ENCODE measurements around the gene ELN. TPM values are rescaled to one million over a fixed set of nuclear protein-coding genes. Genes with fewer than 3 reads are reported as not detected.
A peak's percentile ranks its signal among the peaks of the same experiment; 100 is the strongest.
"Not testable (repeated sequence)": the region's sequence is repeated elsewhere in the genome, so short reads cannot be mapped to it uniquely, and the experiment has no call there.

ELN gene
- total RNA-seq, 1 donor from 2014 or later: 15.5 TPM

DNA sequence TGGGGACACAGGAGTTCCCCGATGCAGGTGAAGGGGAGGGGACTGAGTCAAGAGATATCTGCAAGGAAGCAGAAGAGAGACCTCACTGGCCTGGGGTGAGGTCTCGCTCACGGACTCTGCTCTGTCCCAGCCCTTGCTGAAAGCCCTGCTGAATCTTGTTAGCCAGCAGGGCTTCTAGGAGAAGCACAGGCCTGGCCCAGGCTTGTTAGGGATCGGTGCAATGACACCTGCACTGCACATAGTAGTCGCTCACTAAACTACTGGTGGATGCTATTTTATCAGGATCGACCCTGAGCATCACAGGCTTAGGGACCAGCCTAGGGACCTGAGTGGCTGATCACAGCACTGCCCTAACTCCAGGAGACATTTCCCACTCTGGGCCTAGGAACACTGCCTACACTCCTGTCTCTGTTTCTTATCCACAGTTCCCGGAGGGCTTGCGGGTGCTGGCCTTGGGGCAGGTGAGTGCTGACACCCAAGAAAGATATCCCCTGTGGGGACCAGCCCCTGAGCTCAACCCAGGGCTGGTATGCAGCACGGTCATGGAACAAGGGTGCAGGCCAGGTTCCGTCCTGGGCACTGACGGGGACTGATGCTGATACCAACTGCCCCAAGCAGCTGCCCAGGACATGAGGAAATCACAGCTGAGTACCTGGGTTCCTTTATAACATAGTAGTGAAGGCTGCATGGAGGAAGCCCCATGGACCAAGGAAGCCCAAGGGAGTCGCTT lies 13.0 kb downstream of the ELN start:
- no peak for DNase-seq (ENCODE audit: low read depth in 2 of 2)

DNA sequence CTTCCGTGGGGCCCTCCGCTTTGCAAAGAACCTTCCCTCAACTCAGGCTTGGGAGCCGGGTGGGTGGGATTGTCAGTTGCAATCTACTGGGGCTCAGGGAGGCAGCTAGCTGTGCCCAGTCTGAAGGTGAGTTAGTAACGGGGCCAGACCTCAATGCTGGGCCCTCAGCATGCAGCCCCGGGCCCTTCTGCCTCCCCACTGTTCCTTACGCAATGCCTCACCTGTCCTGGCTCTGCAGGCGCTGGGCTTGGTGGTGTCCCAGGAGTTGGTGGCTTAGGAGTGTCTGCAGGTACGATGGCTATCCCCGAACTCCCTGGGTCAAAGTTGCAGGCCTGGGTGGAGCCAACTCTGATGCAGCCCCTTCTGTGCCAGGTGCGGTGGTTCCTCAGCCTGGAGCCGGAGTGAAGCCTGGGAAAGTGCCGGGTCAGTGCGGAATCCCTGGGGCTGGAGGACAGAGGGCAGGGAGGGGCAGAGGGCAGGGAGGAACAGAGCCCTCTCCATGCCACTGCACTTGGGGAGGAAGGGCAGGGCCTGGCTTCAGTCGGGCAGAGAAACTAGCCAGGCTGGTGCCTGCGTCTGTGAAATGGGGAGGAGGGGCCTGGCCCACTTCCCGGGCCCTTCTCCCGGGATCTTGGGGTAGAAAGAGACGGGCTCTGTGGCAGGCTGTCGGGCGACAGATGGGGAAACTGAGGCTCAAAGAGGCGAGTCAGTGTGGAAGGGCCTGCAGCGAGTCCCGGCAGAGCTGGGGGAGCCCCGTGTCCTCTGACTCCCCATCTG lies 15.0 kb downstream of the ELN start:
- no peak for DNase-seq (ENCODE audit: low read depth in 2 of 2)

DNA sequence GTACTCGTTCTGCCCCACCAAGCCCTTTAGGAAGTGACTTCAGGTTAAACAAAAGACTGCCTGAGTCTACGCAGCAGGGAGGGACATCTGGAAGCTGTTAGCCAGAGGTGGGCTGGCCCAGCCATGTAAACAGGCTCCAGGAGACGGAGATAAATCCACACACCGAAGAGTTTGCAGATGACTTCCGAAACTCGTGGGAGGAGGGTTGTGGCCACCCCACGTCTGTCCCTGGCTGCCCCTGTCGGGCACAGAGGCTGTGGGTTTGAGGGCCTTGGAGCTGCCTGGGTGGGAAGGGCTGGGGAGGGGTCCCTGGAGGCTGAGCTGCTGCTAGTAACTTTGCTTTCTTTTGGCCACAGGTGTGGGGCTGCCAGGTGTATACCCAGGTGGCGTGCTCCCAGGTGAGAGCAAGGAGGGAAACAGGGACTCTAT lies 15.6 kb downstream of the ELN start:
- DNase-seq (ENCODE audit: low read depth in 2 of 2): no peak

DNA sequence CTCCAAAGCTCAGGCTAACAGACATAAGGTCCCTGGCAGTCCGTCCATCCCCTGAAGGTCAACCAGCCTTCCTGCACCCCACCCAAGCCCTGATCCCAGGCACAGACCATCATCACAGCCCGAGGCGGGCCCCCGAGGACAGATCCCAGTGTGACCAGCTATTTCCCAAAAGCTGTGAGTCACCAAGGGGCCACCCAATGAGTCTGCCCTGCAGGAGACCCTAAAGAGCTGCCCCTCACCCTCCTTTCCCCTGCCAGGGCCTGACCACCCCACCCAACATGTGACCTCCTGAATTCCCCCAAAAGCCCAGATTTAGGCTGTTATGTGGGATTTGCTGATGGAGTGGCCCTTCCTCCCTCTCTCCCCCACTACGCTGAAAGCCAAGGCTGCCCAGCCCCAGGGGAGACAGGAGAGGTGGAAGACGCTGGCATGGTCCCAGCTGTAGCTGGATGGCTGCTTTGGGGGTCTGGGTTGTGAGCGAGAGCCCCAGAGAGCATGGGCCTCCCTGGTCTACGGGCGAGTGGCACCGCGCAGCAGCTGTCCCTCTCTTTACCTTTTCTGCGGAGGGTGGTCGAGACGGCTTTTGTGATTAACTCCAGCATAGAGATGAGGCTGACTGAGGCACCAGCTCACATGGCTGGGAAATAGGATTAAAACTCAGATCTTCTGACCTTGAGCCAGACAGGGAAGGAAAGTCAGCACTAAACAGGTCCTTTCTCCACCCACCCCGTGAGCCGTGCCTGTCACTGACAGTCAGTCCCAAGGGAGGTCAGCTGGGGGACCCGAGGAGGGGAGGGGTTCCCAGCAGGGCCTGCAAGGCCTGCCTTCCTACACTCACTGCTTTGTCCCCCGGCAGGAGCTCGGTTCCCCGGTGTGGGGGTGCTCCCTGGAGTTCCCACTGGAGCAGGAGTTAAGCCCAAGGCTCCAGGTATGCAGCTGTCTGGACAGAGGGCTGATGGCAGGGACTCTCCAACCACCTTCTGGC lies 16.7 kb downstream of the ELN start:
- DNase-seq (ENCODE audit: low read depth in 2 of 2): no peak

DNA sequence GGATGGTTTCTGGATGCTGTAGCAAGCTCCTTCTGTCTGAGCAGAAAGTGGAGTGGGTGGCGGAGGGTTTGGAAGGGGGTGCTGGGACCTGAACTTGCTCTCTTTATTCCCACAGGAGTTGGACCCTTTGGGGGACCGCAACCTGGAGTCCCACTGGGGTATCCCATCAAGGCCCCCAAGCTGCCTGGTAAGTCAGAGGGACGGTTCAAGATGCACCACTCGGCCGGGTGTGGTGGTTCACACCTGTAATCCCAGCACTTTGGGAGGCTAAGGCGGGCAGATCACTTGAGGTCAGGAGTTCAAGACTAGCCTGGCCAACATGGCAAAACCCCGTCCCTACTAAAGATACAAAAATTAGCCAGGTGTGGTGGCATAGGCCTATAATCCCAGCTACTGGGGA lies 18.6 kb downstream of the ELN start:
- not testable (repeated sequence) for DNase-seq (ENCODE audit: low read depth in 2 of 2)

DNA sequence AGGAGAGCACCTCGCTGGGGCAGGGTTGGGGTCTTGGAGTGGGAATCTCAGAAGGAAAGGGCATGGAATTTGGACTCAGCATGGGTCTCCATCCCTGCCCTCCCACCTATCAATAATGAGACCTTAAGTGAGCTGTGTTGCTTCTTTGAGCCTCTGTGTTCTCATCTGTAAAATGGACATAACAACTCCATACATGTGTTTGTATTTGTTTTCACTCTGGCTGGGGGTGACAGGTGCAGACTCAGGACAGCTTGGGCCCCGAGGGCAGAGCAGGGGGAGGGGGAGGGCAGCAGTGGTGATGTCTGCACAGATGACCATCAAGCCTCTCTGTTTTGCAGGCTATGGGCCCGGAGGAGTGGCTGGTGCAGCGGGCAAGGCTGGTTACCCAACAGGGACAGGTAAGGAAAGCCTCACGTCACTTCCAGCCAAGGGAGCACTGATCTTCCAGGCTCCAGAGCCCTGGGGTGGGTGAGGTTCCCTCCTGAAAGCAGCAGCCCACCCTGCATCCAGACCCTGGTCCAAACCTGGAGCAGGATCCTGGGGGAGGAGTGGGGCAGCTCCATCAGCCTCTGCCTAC lies 19.9 kb downstream of the ELN start:
- DNase-seq (ENCODE audit: low read depth in 2 of 2): no peak

DNA sequence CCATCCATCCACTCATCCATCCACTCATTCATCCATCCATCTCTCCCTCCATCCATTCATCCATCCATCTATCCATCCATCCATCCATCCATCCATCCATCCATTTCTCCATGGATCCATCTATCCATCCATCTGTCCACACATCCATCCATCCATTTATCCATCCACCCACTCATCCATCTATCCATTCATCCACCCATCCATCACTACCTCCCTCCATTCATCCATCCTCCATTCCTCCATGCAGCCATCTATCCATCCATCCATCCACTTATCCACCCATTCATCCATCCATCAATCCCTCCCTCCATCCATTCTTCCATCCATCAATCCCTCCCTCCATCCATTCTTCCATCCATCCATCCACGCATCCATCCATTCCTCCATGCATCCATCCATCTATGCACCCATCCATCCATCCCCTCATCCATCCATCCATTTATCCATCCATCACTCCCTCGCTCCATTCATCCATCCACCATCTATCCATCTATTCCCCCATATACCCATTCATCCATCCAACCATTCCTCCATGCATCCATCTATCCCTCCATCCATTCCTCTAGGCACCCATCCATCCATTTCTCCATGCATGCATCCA lies 21.1 kb downstream of the ELN start:
- DNase-seq (ENCODE audit: low read depth in 2 of 2): no peak

DNA sequence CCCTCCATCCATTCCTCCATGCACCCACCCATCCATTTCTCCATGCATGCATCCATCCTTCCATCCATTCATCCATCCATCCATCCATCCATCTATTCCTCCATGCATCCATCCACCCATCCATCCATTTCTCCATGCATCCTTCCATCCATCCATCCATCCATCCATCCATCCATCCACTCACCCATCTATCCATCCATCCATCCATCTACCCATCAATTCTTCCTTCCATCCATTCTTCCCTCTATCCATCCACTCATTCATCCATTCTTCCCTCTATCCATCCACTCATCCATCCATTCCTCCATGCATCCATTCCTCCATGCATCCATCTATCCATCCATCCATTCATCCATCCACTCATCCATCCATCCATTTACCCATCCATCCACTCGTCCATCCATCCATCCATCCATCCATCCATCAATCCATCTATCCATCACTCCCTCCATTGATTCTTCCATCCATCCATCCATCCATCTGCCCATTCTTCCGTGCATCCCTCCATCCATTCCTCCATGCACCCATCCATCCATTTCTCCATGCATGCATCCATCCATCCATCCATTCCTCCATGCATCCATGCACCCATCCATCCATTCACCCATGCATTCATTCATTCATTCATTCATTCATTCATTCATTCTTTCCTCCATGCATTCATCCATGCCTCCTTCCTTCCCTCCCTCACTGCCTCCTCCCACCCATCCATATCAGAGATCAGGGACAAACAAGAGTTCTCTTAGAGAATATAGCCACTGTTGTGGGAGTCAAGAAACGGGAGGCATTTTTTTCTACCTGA lies 22.2 kb downstream of the ELN start:
- no peak for DNase-seq (ENCODE audit: low read depth in 2 of 2)

DNA sequence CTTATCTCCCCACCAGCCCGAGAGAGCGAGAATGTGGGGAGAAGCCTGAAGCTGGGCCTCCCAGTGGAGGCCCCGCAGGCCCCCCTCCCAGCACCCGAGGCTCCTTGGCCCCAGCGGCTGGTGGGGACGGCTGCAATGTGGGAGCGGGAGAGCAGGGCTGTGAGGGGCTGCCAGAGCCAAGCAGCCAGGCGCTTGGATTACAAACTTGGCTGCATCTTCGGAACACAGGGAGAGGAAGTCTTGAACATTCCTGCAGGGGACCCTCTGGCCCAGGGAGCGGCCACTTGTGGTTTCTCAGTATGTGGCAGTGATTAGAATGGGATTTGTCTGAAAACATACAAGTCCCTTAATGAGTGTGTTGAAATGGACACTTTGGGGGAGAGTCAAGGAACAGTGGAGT lies 23.2 kb downstream of the ELN start:
- no peak for DNase-seq (ENCODE audit: low read depth in 2 of 2)

DNA sequence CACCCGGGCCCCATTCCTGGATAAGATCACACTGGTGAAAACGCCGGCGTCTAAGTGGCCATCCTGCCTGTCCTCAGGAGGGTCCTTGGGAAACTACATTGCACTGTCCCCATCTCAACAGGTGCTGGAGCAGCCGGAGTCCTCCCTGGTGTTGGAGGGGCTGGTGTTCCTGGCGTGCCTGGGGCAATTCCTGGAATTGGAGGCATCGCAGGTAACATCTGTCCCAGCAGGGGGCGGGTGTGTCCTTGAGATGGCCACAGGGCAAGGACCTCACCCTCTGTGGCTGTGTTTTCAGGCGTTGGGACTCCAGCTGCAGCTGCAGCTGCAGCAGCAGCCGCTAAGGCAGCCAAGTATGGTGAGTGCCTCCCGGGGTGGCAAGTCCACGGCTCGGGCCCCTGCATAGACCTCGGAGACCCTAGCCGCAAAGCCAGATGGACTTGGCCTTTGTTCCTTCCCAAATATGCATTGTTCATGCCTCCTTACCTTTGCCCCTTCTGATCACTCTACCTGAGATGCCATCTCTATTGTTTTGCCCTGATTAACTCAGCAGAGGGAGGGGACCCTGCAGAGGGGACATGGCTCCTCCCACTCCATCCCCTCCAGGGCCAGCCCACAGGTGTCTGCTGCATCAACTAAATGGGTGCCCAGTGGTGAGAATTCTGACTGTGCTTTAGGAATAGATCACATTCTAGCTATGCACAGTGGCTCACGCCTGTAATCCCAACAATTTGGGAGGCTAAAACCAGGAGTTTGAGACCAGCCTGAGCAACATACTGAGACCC lies 23.8 kb downstream of the ELN start:
- DNase-seq (ENCODE audit: low read depth in 2 of 2): peak; percentile 24 to 32

DNA sequence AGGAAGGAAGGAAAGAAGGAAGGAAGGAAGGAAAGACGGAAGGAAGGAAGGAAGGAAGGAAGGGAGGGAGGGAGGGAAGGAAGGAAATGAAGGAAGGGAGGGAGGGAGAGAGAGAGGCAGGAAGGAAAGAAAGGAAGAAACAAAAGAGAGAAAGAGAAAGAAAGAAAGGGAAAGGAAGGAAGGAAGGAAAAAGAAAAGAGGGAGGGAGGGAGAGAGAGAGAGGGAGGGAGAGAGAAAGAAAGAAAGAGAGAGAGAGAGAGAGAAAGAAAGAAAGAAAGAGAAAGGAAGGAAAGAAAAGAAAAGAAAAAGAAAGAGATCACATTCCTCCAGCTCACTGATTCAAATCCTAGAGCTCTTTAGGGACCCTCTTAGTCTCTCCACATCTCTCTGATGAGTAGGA lies 24.7 kb downstream of the ELN start:
- DNase-seq (ENCODE audit: low read depth in 2 of 2): no peak

DNA sequence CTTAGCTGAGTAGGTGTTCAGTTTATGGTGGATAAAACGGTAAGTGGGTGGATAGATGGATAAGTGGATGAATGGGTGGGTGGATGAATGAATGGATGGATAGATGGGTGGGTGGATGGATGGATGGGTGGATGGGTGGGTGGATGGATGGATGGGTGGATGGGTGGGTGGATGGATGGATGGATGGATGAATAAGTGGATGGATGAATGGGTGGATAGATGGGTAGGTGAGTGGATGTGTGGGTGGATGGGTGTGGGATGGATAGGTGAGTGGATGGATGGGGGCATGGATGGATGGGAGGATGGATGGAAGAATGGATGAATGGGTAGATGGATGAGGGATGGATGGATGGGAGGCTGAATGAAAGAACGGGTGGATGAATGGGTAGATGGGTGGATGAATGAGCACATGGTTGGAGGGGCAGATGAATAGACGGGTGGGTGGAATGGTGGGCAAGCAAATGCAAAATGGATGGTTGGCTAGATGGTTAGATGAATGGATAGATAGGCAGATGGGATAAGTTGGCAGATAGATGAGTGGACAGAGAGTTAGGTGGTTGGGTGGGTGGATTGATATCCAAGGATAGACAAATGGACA lies 25.7 kb downstream of the ELN start:
- DNase-seq (ENCODE audit: low read depth in 2 of 2): no peak

DNA sequence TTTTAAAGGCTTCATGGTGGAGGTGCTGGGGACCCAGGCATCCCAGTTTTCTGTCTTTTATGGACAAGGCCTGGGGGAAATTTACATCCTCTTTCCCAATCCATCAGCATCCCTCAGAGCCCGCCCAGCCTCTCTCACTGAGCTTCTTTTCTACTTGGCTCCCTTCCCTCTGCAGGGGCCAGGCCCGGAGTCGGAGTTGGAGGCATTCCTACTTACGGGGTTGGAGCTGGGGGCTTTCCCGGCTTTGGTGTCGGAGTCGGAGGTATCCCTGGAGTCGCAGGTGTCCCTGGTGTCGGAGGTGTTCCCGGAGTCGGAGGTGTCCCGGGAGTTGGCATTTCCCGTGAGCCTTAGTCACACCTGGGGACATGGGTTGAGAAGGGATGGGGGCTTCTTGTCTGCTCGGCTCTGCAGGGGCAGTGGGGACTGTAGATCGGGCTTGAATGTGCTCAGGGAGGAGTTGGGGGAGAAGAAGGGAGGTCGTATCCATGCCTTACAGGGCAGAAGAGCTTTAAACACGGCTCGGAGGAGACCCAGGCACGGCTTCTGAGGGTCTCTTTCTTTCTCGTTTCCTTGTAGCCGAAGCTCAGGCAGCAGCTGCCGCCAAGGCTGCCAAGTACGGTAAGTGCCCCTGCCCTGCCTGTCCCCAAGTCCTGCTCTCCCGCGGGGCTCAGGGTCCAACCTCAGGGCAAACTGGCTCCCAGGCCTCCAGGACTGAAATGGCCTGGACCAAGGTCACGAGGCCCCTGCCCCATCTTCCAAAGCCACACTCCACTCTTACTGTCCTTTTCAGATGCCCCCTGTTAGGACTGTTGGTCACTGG lies 28.3 kb downstream of the ELN start:
- no peak for DNase-seq (ENCODE audit: low read depth in 2 of 2)

DNA sequence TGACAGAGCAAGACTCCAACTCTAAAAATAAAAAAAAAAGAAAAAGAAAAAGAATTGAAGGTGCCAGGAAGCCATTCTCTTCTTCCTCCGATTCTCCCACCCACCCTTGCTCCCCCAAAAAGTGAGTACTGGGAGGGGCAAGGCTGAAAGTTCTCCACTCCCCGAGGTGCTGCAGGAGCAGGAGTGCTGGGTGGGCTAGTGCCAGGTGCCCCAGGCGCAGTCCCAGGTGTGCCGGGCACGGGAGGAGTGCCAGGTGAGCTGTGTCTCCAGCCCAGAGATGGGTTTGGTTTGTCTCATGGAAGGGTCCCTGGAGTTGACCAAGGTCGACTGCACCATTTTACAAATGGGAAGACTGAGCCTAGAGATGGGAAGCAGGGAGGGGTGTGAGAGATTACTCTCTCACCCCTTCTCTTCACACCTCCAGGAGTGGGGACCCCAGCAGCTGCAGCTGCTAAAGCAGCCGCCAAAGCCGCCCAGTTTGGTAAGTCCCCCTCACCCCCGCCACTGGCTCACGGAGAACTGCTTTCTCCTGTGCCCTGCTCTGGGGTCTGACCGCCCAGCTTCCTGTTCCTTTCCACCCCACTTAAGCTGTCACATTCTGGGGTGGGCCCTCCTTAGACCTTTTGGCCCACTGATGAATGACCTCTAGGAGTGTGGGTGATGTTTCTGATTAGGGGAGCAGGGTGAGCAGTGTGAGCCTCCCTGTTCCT lies 29.4 kb downstream of the ELN start:
- no peak for DNase-seq (ENCODE audit: low read depth in 2 of 2)

DNA sequence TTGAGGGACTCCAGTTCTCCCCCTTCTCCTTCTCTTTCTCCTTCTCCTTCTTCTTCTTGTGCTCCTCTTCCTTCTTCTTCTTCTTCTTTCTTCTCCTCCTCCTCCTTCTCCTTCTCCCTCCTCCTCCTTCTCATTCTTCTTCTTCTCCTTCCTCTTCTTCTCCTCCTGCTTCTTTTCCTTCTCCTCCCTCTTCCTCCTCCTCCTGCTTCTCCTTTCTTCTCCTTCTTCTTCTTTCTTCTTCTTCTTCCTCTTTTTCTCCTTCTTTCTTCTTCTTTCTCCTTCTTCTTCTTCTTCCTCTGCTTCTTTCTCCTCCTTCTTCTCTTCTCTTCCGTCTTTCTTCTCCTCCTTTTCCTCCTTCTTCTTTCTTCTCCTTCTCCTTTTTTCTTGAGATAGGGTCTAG lies 30.0 kb downstream of the ELN start:
- DNase-seq (ENCODE audit: low read depth in 2 of 2): no peak

DNA sequence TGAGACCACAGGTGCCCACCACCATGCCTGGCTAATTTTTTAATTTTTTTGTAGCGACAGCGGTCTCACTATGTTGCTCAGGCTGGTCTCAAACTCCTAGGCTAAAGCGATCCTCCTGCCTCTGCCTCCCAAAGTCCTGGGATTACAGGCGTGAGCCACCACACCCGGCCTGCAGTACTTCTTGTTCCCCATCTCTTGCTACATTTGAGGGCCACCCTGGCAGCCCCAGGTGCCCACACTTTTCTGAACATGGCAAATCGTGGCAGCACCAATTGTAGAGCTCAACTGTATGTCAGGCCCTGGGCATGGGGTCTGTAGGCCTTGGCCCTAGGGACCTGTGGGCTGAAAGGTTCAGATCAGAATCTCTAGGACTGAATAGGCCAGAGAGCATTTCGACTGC lies 30.5 kb downstream of the ELN start:
- DNase-seq (ENCODE audit: low read depth in 2 of 2): no peak

DNA sequence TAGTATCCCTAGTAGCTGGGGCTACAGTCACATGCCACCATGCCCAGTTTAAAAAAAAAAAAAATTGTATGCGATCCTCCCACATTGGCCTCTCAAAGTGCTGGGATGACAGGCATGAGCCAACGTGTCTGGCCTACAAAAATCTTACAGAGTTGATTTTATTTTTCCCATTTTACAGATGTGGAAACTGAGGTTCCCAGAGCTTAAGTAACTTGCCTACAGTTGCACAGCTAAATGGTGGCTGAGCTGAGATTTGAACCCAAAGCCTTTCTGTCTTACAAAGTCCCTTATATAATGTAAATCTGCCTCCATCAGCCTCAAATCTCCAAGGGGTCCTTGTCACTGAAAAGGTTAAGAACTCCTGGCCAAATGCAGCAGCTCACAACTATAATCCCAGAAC lies 31.1 kb downstream of the ELN start:
- no peak for DNase-seq (ENCODE audit: low read depth in 2 of 2)

All from lung microvascular endothelial cell (primary cell).